ENCODE measurements around the gene ANKRD34A. TPM values are rescaled to one million over a fixed set of nuclear protein-coding genes. Genes with fewer than 3 reads are reported as not detected.

Gene ANKRD34A
- total RNA-seq, 2 donors from 2014 or later = 4.6 to 4.8 TPM

GRCh38 chr1:145983206-145983675, 18.9 kb upstream of the ANKRD34A start:
- H3K36me3 Mint-ChIP-seq (ENCODE audit: low read depth) = peaks cover 2% of the 10 kb centered on the region
- H3K27ac Mint-ChIP-seq = no peak overlapping the region
- H3K27me3 Mint-ChIP-seq = no peaks in the 10 kb centered on the region
- no peak overlapping the region for H3K4me3 Mint-ChIP-seq
- ATAC-seq (replicated peaks) = no peak
- peaks cover 51% of the 10 kb centered on the region for H3K4me1 Mint-ChIP-seq
- no peaks in the 10 kb centered on the region for H3K9me3 Mint-ChIP-seq

- no peak overlapping the region for H3K27ac Mint-ChIP-seq
- H3K4me1 Mint-ChIP-seq = peaks cover 44% of the 10 kb centered on the region
- no peaks in the 10 kb centered on the region for H3K9me3 Mint-ChIP-seq
- H3K4me3 Mint-ChIP-seq = no peak overlapping the region
- H3K27me3 Mint-ChIP-seq = no peaks in the 10 kb centered on the region
- H3K36me3 Mint-ChIP-seq (ENCODE audit: low read depth) = peaks cover 13% of the 10 kb centered on the region
- ATAC-seq (replicated peaks) = no peak
Observed at GRCh38 chr1:145982010-145982723, 17.8 kb upstream of the ANKRD34A start.

GRCh38 chr1:145980457-145980994, 16.2 kb upstream of the ANKRD34A start:
- Mint-ChIP-seq H3K27ac (no peak overlapping the region), H3K4me3 (no peak overlapping the region), H3K9me3 (no peaks in the 10 kb centered on the region), H3K27me3 (no peaks in the 10 kb centered on the region), H3K36me3 (ENCODE audit: low read depth) (peaks cover 13% of the 10 kb centered on the region), H3K4me1 (peaks cover 38% of the 10 kb centered on the region)
- no peak for ATAC-seq (replicated peaks)

- Mint-ChIP-seq H3K27me3 (no peaks in the 10 kb centered on the region), H3K27ac (no peak overlapping the region)
Observed at GRCh38 chr1:145979746-145980456, 15.5 kb upstream of the ANKRD34A start.

GRCh38 chr1:145978854-145979745, 14.7 kb upstream of the ANKRD34A start:
- Mint-ChIP-seq H3K36me3 (ENCODE audit: low read depth) (peaks cover 13% of the 10 kb centered on the region), H3K9me3 (no peaks in the 10 kb centered on the region), H3K27ac (no peak overlapping the region), H3K4me3 (no peak overlapping the region), H3K27me3 (no peaks in the 10 kb centered on the region), H3K4me1 (peaks cover 24% of the 10 kb centered on the region)
- ATAC-seq (replicated peaks) = peak; percentile 91

More at GRCh38 chr1:145979746-145980456, 15.5 kb upstream of the ANKRD34A start:
- no peaks in the 10 kb centered on the region for H3K9me3 Mint-ChIP-seq
- peaks cover 32% of the 10 kb centered on the region for H3K4me1 Mint-ChIP-seq
- ATAC-seq (replicated peaks) = peak; percentile 16
- H3K36me3 Mint-ChIP-seq (ENCODE audit: low read depth) = peaks cover 13% of the 10 kb centered on the region
- no peak overlapping the region for H3K4me3 Mint-ChIP-seq

GRCh38 chr1:145978471-145978853, 14.1 kb upstream of the ANKRD34A start:
- Mint-ChIP-seq H3K27ac (no peak overlapping the region), H3K9me3 (no peaks in the 10 kb centered on the region), H3K36me3 (ENCODE audit: low read depth) (peaks cover 13% of the 10 kb centered on the region), H3K27me3 (no peaks in the 10 kb centered on the region), H3K4me3 (no peak overlapping the region), H3K4me1 (peaks cover 17% of the 10 kb centered on the region)
- ATAC-seq (replicated peaks) = no peak

- Mint-ChIP-seq H3K9me3 (no peaks in the 10 kb centered on the region), H3K4me1 (peaks cover 10% of the 10 kb centered on the region), H3K4me3 (no peak overlapping the region), H3K27ac (no peak overlapping the region), H3K36me3 (ENCODE audit: low read depth) (peaks cover 13% of the 10 kb centered on the region), H3K27me3 (no peaks in the 10 kb centered on the region)
- peak; percentile 26 for ATAC-seq (replicated peaks)
Observed at GRCh38 chr1:145977486-145978470, 13.4 kb upstream of the ANKRD34A start.

- Mint-ChIP-seq H3K27ac (no peak overlapping the region), H3K4me1 (peaks cover 3% of the 10 kb centered on the region), H3K4me3 (no peak overlapping the region), H3K9me3 (no peaks in the 10 kb centered on the region), H3K27me3 (no peaks in the 10 kb centered on the region), H3K36me3 (ENCODE audit: low read depth) (peaks cover 13% of the 10 kb centered on the region)
- ATAC-seq (replicated peaks) = no peak
Observed at GRCh38 chr1:145977016-145977415, 12.6 kb upstream of the ANKRD34A start.

- peak overlapping the region; percentile 14 for H3K27ac Mint-ChIP-seq
Observed at GRCh38 chr1:145975216-145975615, 10.8 kb upstream of the ANKRD34A start.

GRCh38 chr1:145974721-145975120, 10.3 kb upstream of the ANKRD34A start:
- Mint-ChIP-seq H3K36me3 (ENCODE audit: low read depth) (peaks cover 13% of the 10 kb centered on the region), H3K27me3 (no peaks in the 10 kb centered on the region), H3K27ac (peak overlapping the region; percentile 14), H3K9me3 (no peaks in the 10 kb centered on the region), H3K4me1 (no peaks in the 10 kb centered on the region), H3K4me3 (no peak overlapping the region)
- ATAC-seq (replicated peaks) = no peak

More at GRCh38 chr1:145975216-145975615, 10.8 kb upstream of the ANKRD34A start:
- Mint-ChIP-seq H3K9me3 (no peaks in the 10 kb centered on the region), H3K36me3 (ENCODE audit: low read depth) (peaks cover 13% of the 10 kb centered on the region), H3K27me3 (no peaks in the 10 kb centered on the region), H3K4me3 (no peak overlapping the region), H3K4me1 (no peaks in the 10 kb centered on the region)
- no peak for ATAC-seq (replicated peaks)

GRCh38 chr1:145972580-145972979, 8.2 kb upstream of the ANKRD34A start:
- ATAC-seq (replicated peaks) = no peak
- Mint-ChIP-seq H3K27ac (no peak overlapping the region), H3K4me1 (no peaks in the 10 kb centered on the region), H3K36me3 (ENCODE audit: low read depth) (peaks cover 6% of the 10 kb centered on the region), H3K27me3 (no peaks in the 10 kb centered on the region), H3K9me3 (no peaks in the 10 kb centered on the region), H3K4me3 (no peak overlapping the region)

GRCh38 chr1:145967288-145967687, 2.9 kb upstream of the ANKRD34A start:
- Mint-ChIP-seq H3K9me3 (no peaks in the 10 kb centered on the region), H3K27me3 (no peaks in the 10 kb centered on the region), H3K4me3 (no peak overlapping the region), H3K27ac (no peak overlapping the region), H3K36me3 (ENCODE audit: low read depth) (peaks cover 8% of the 10 kb centered on the region), H3K4me1 (peaks cover 13% of the 10 kb centered on the region)
- no peak for ATAC-seq (replicated peaks)

- Mint-ChIP-seq H3K36me3 (ENCODE audit: low read depth) (peaks cover 16% of the 10 kb centered on the region), H3K27ac (peak overlapping the region; percentile 93), H3K27me3 (no peaks in the 10 kb centered on the region), H3K4me3 (peak overlapping the region; percentile 95), H3K9me3 (no peaks in the 10 kb centered on the region), H3K4me1 (peaks cover 13% of the 10 kb centered on the region)
- no peak for ATAC-seq (replicated peaks)
Observed at GRCh38 chr1:145965119-145965744, 857 bp upstream of the ANKRD34A start.

All from activated T-helper 17 cell treated with anti-CD3 and anti-CD28 coated beads, Interleukin-2, amount 50 U/mL, for 72 hours (primary cell).